HepG2 (cell line): ENCODE results near the gene TNNT1.

Experiments used
- CTCF ChIP-seq: sonication (generic); formaldehyde crosslinking; IDR thresholded peaks from 2 replicates; pipeline ENCODE4 v1.5.0; 2020; ENCODE audit warnings: mild to moderate bottlenecking, missing genetic modification reagents, moderate library complexity
- GABPA ChIP-seq, 2 experiments: IDR thresholded peaks; 2 replicates each; pipeline ENCODE4 v1.6.1; 2011 to 2016; ENCODE audit warnings: low read depth in 2 of 2, low read length in 1 of 2, missing biosample characterization in 1 of 2, missing genetic modification characterization in 1 of 2
- POLR2A ChIP-seq, 2 experiments: IDR thresholded peaks; 2 replicates each; pipeline ENCODE4 v1.6.1; 2011; ENCODE audit warnings: low read depth in 2 of 2, low read length in 2 of 2, mild to moderate bottlenecking in 1 of 2, moderate library complexity in 1 of 2; ENCODE audit not compliant: insufficient read depth in 1 of 2
- ZNF143 ChIP-seq: sonication (generic); formaldehyde crosslinking; IDR thresholded peaks from 2 replicates; pipeline ENCODE4 v1.4.0; 2020; ENCODE audit warnings: missing genetic modification reagents
- ZNF644 ChIP-seq: IDR thresholded peaks from 2 replicates; pipeline ENCODE4 v1.6.1; 2016; ENCODE audit warnings: low read depth
- TF ChIP-seq, protein P1 (sequence below): sonication (generic); formaldehyde crosslinking; IDR thresholded peaks from 2 replicates; pipeline ENCODE4 v1.4.0; 2020; ENCODE audit warnings: missing genetic modification reagents, mild to moderate bottlenecking, borderline replicate concordance

GRCh38 chr19:55189403-55189835 is 40.4 kb upstream of the TNNT1 start:
- no peak for TF ChIP-seq ZNF143 (CRISPR knock-in tag)
- TF ChIP-seq, protein P1, sequence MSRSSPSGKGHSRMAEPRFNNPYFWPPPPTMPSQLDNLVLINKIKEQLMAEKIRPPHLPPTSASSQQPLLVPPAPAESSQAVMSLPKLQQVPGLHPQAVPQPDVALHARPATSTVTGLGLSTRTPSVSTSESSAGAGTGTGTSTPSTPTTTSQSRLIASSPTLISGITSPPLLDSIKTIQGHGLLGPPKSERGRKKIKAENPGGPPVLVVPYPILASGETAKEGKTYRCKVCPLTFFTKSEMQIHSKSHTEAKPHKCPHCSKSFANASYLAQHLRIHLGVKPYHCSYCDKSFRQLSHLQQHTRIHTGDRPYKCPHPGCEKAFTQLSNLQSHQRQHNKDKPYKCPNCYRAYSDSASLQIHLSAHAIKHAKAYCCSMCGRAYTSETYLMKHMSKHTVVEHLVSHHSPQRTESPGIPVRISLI (CRISPR knock-in tag) = no peak
- TF ChIP-seq ZNF644 (CRISPR knock-in tag) = no peak
- TF ChIP-seq GABPA (IDR thresholded peaks at IDR 0.05; ENCODE audit: low read depth, low read length) = no peak
- no peak for TF ChIP-seq GABPA (CRISPR knock-in tag; IDR thresholded peaks at IDR 0.05; ENCODE audit: low read depth)
- TF ChIP-seq POLR2A (IDR thresholded peaks at IDR 0.05; ENCODE audit: insufficient read depth in 1 of 2, low read depth in 2 of 2, low read length in 2 of 2) = no peak
- TF ChIP-seq CTCF (CRISPR knock-in tag) = no peak
